ENCODE results near the gene MRPL24.

MRPL24 gene

DNA sequence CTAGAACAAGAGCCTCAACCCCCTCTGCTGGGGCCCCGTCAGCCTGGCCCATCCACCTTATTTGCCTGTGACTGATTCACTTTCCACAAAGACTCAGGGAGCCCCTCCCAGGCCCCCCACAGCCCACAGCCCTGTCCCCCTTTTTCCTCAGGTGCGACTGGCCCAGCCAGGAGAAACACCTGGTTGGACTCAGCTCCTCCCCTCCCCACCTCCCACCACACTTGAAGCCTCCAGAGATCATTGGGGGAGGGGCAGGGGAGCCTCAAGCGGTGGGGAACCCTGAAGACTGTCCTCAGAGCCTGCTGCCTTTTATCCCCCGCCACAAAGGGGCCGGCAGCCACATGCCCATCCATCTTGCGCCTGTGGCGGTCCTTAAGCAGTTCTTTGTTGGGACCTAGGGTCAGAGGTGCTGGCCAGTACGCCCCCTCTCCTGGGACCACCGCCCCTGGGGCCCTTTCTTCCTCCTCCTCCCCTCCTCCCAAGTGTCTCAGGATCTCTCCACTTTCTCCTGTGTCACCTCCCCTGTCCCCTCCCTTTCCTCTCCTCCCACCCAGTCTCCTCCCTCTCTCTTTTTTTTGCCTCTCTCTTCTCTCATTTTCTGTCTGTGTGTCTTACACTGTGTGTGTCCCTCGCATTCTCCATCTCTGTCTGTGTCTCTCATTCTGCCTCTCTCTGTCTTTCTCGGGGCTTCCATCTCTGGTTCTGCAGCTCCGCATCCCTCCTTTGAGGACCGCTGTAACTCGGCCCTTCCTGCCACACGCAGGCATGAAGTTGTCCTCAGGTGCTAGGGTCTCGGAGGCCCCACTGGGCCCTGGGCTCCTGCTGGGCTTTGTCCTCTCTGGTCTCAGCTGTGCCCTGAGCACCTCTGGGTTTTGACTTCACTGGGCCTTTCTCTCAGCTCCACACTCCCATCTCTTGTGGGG lies 47.7 kb downstream of the MRPL24 start:
- no peak for TF ChIP-seq ZFP30 (CRISPR knock-in tag; IDR thresholded peaks at IDR 0.05)
- TF ChIP-seq PATZ1 (CRISPR knock-in tag; IDR thresholded peaks at IDR 0.05; ENCODE audit: borderline replicate concordance) = no peak
- TF ChIP-seq CSDC2 (CRISPR knock-in tag; IDR thresholded peaks at IDR 0.05) = no peak
- no peak for TF ChIP-seq CREB5 (CRISPR knock-in tag; IDR thresholded peaks at IDR 0.05; ENCODE audit: low read depth)
- no peak for TF ChIP-seq ESRRG (CRISPR knock-in tag; IDR thresholded peaks at IDR 0.05)
- no peak for TF ChIP-seq GLIS3 (CRISPR knock-in tag; IDR thresholded peaks at IDR 0.05)
- no peak for TF ChIP-seq TOX (CRISPR knock-in tag; IDR thresholded peaks at IDR 0.05; ENCODE audit: borderline replicate concordance)
- TF ChIP-seq RARB (CRISPR knock-in tag; IDR thresholded peaks at IDR 0.05) = no peak
- ATAC-seq = no peak

DNA sequence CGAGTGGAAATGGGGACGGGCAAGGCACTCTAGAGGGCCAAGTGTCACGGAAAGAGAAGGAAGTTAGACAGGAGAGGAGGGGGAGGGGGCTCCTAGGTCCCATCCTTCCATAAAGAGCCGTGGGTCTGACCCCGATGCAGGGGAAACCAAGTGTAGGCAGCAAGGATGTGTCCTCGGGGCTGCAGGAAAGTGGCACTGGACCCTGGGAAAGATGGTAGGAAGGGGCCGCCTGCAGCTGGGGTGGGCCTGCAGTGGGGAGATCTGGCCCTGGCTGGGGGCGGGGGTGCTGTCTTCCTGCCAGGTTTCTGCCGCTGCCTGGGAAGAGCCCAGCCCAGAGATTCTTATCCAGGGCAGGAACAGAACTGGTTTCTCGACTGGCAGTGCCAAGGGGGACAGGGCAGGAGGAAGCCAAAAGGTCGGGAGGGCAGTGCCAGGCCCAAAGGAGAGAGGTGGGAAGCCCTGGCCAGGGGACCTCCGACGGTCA lies 48.4 kb downstream of the MRPL24 start:
- no peak; the same call in 2 of the 3 replicates for ATAC-seq
- TF ChIP-seq TCF4 (CRISPR knock-in tag; IDR thresholded peaks at IDR 0.05; ENCODE audit: borderline replicate concordance) (peak; percentile 31; the same call in 1 of the 2 replicates), ZFP30 (CRISPR knock-in tag; IDR thresholded peaks at IDR 0.05) (no peak), ZNF565 (CRISPR knock-in tag; conservative IDR thresholded peaks at IDR 0.05; ENCODE audit: low read depth) (0 out of 2 replicates have a peak, but pooled peaks have one; percentile 6)

- TF ChIP-seq TOX (CRISPR knock-in tag; IDR thresholded peaks at IDR 0.05; ENCODE audit: borderline replicate concordance) = no peak
- TF ChIP-seq ZC3H10 (CRISPR knock-in tag; IDR thresholded peaks at IDR 0.05) = no peak
- no peak for TF ChIP-seq ZFP3 (CRISPR knock-in tag; IDR thresholded peaks at IDR 0.05)
- TF ChIP-seq ISL1 (CRISPR knock-in tag; IDR thresholded peaks at IDR 0.05) = no peak
- TF ChIP-seq RARB (CRISPR knock-in tag; IDR thresholded peaks at IDR 0.05) = no peak
- no peak for TF ChIP-seq OSR1 (CRISPR knock-in tag; IDR thresholded peaks at IDR 0.05)
- no peak for TF ChIP-seq POU6F1 (CRISPR knock-in tag; IDR thresholded peaks at IDR 0.05; ENCODE audit: borderline replicate concordance, low read depth)
- no peak for TF ChIP-seq CREB5 (CRISPR knock-in tag; IDR thresholded peaks at IDR 0.05; ENCODE audit: low read depth)
- TF ChIP-seq ZNF8 (CRISPR knock-in tag; IDR thresholded peaks at IDR 0.05) = no peak
- no peak for TF ChIP-seq SNAI2 (CRISPR knock-in tag; IDR thresholded peaks at IDR 0.05)
- no peak for TF ChIP-seq ZFP30 (CRISPR knock-in tag; IDR thresholded peaks at IDR 0.05)
- no peak for TF ChIP-seq ESRRG (CRISPR knock-in tag; IDR thresholded peaks at IDR 0.05)
- TF ChIP-seq ZNF70 (CRISPR knock-in tag; IDR thresholded peaks at IDR 0.05) = no peak
- TF ChIP-seq BACH2 (CRISPR knock-in tag; IDR thresholded peaks at IDR 0.05; ENCODE audit: borderline replicate concordance) = no peak
- peak; percentile 23 for ATAC-seq
Measured at GRCh38 chr1:156691665-156692440, 49.0 kb downstream of the MRPL24 start.

GRCh38 chr1:156691191-156691590 lies 49.7 kb downstream of the MRPL24 start:
- ATAC-seq = no peak
- no peak for TF ChIP-seq ISL1 (CRISPR knock-in tag; IDR thresholded peaks at IDR 0.05)
- no peak for TF ChIP-seq PATZ1 (CRISPR knock-in tag; IDR thresholded peaks at IDR 0.05; ENCODE audit: borderline replicate concordance)
- TF ChIP-seq RARB (CRISPR knock-in tag; IDR thresholded peaks at IDR 0.05) = no peak
- TF ChIP-seq PPARA (CRISPR knock-in tag; IDR thresholded peaks at IDR 0.05; ENCODE audit: borderline replicate concordance) = no peak
- no peak for TF ChIP-seq ZFP30 (CRISPR knock-in tag; IDR thresholded peaks at IDR 0.05)
- no peak for TF ChIP-seq ESRRG (CRISPR knock-in tag; IDR thresholded peaks at IDR 0.05)
- TF ChIP-seq TOX (CRISPR knock-in tag; IDR thresholded peaks at IDR 0.05; ENCODE audit: borderline replicate concordance) = no peak
- TF ChIP-seq BACH2 (CRISPR knock-in tag; IDR thresholded peaks at IDR 0.05; ENCODE audit: borderline replicate concordance) = no peak
- no peak for TF ChIP-seq TSHZ2 (CRISPR knock-in tag; IDR thresholded peaks at IDR 0.05)
- no peak for TF ChIP-seq ZNF565 (CRISPR knock-in tag; conservative IDR thresholded peaks at IDR 0.05; ENCODE audit: low read depth)

Measured in SK-N-SH treated with all-trans-retinoic acid at 6 μM for 48 hours (cell line).